Colonic mucosa (tissue), 4 donors: ENCODE results near the gene CUZD1. TPM values are rescaled to one million over a fixed set of nuclear protein-coding genes. Genes with fewer than 3 reads are reported as not detected.
"Not testable (repeated sequence)": the region's sequence is repeated elsewhere in the genome, so short reads cannot be mapped to it uniquely, and the experiment has no call there.

Experiments used
- DNase-seq: peaks from one replicate; pipeline ENCODE4 v3.0.0-alpha.2; 2020
- H3K27ac ChIP-seq: fragments of 200-600 bp; one replicate; pipeline ENCODE4 v1.8.0; 2021
- H3K27me3 ChIP-seq: fragments of 200-600 bp; one replicate; pipeline ENCODE4 v1.8.0; 2021
- H3K36me3 ChIP-seq: fragments of 200-600 bp; one replicate; pipeline ENCODE4 v1.8.0; 2021
- H3K4me1 ChIP-seq: fragments of 200-600 bp; one replicate; pipeline ENCODE4 v1.8.0; 2021; ENCODE audit warnings: mild to moderate bottlenecking
- H3K4me3 ChIP-seq: fragments of 200-600 bp; one replicate; pipeline ENCODE4 v1.8.0; 2021
- H3K9ac ChIP-seq, 2 donors: one replicate each; pipeline ENCODE4 v1.7.0; 2013; ENCODE audit warnings: control low read depth in 2 of 2, low read depth in 2 of 2, low read length in 2 of 2
- H3K9me3 ChIP-seq: fragments of 200-600 bp; one replicate; pipeline ENCODE4 v1.8.0; 2021
- CTCF ChIP-seq: fragments of 200-600 bp; IDR thresholded peaks from one replicate; pipeline ENCODE4 v1.8.0; 2022; ENCODE audit warnings: antibody characterized with exemption, mild to moderate bottlenecking
- intact Hi-C: fragments of 100-400 bp; cut with DNase I; formaldehyde crosslinking; loops from one replicate; pipeline ENCODE4 v1.14.1; 2022
- total RNA-seq, 2 donors: library from RNA; stranded (reverse); fragmentation: NEBNext Ultra II Directional in 1 of 2; extraction: Animal tissue kit (Norgen Biotek cat#: 25700) in 1 of 2; gene quantifications; one replicate each; pipeline ENCODE4 v1.2.1, GENCODE V29; 2021
- donor health status: healthy.
- donor health status: DM: no; HTN: no; CAD: no.
- donor health status: DM: no; HTN: no; CAD: no.

CUZD1 gene
- total RNA-seq, 2 donors from 2014 or later = 0.77 to 3.6 TPM

- no peaks in the 10 kb centered on the region for H3K4me1 ChIP-seq
- peak; percentile 97 for DNase-seq
- no peaks in the 10 kb centered on the region for H3K36me3 ChIP-seq
- H3K9me3 ChIP-seq = no peaks in the 10 kb centered on the region
- peak within 1 kb of the TSS; percentile 64 for H3K27ac ChIP-seq
- intact Hi-C loops = no loop called here
- H3K9ac ChIP-seq = peak within 1 kb of the TSS; percentile 54 to 65
- TF ChIP-seq CTCF = no peak
- H3K27me3 ChIP-seq = no peaks in the 10 kb centered on the region
- H3K4me3 ChIP-seq = peak within 1 kb of the TSS; percentile 67
These were observed 33.9 kb upstream of the CUZD1 start, which contains the start of gene FAM24B for GRCh38 chr10:122879339-122880273. TSS of gene FAM24B (minus strand) at chr10:122879581. CDS start at chr10:122850515, 29,066 bp downstream.

- DNase-seq = no peak
- TF ChIP-seq CTCF = no peak
- peak overlapping the region; percentile 54 to 65 for H3K9ac ChIP-seq
- intact Hi-C loops = no loop called here
- H3K9me3 ChIP-seq = no peaks in the 10 kb centered on the region
- H3K4me1 ChIP-seq = no peaks in the 10 kb centered on the region
- peak overlapping the region; percentile 67 for H3K4me3 ChIP-seq
- peak overlapping the region; percentile 64 for H3K27ac ChIP-seq
- H3K27me3 ChIP-seq = no peaks in the 10 kb centered on the region
- H3K36me3 ChIP-seq = no peaks in the 10 kb centered on the region
These were observed 33.2 kb upstream of the CUZD1 start for GRCh38 chr10:122878799-122879338.

- H3K4me3 ChIP-seq = no peak overlapping the region
- TF ChIP-seq CTCF = no peak
- no peak overlapping the region for H3K9ac ChIP-seq
- H3K27me3 ChIP-seq = no peaks in the 10 kb centered on the region
- DNase-seq = no peak
- H3K9me3 ChIP-seq = no peaks in the 10 kb centered on the region
- intact Hi-C loops = no loop called here
- H3K36me3 ChIP-seq = no peaks in the 10 kb centered on the region
- H3K4me1 ChIP-seq = no peaks in the 10 kb centered on the region
- no peak overlapping the region for H3K27ac ChIP-seq
These were observed 31.6 kb upstream of the CUZD1 start for GRCh38 chr10:122877264-122877663.

- Histone ChIP-seq H3K4me1 (no peaks in the 10 kb centered on the region), H3K36me3 (no peaks in the 10 kb centered on the region), H3K9ac (no peak overlapping the region), H3K27ac (no peak overlapping the region), H3K4me3 (no peak overlapping the region), H3K9me3 (no peaks in the 10 kb centered on the region), H3K27me3 (no peaks in the 10 kb centered on the region)
- TF ChIP-seq CTCF = no peak
- DNase-seq = no peak
- intact Hi-C loops = no loop called here
These were observed 30.8 kb upstream of the CUZD1 start for GRCh38 chr10:122876467-122876855.

GRCh38 chr10:122875843-122876466 is 30.3 kb upstream of the CUZD1 start:
- TF ChIP-seq CTCF = no peak
- H3K27ac ChIP-seq = no peak overlapping the region
- H3K4me3 ChIP-seq = no peak overlapping the region
- H3K9me3 ChIP-seq = no peaks in the 10 kb centered on the region
- no peaks in the 10 kb centered on the region for H3K4me1 ChIP-seq
- no peaks in the 10 kb centered on the region for H3K36me3 ChIP-seq
- intact Hi-C loops = no loop called here
- H3K9ac ChIP-seq = no peak overlapping the region
- no peaks in the 10 kb centered on the region for H3K27me3 ChIP-seq
- no peak for DNase-seq

GRCh38 chr10:122871947-122872346 is 26.3 kb upstream of the CUZD1 start:
- H3K4me1 ChIP-seq, H3K27me3 ChIP-seq, H3K36me3 ChIP-seq, intact Hi-C loops, H3K4me3 ChIP-seq, H3K9me3 ChIP-seq, DNase-seq, H3K9ac ChIP-seq, H3K27ac ChIP-seq: not testable (repeated sequence)

GRCh38 chr10:122868768-122869167 is 23.1 kb upstream of the CUZD1 start:
- H3K27ac ChIP-seq, H3K27me3 ChIP-seq, H3K9me3 ChIP-seq, DNase-seq, H3K4me1 ChIP-seq, H3K9ac ChIP-seq, H3K4me3 ChIP-seq, H3K36me3 ChIP-seq, intact Hi-C loops: not testable (repeated sequence)

- H3K4me3 ChIP-seq, H3K36me3 ChIP-seq, H3K9me3 ChIP-seq, DNase-seq, H3K27me3 ChIP-seq, H3K9ac ChIP-seq, H3K27ac ChIP-seq, intact Hi-C loops, H3K4me1 ChIP-seq: not testable (repeated sequence)
These were observed 21.3 kb upstream of the CUZD1 start for GRCh38 chr10:122866757-122867482.
